ENCODE results near the gene CHSY1. TPM values are rescaled to one million over a fixed set of nuclear protein-coding genes. Genes with fewer than 3 reads are reported as not detected.

Gene CHSY1
- total and polyA plus RNA-seq, 10 of the 15 experiments (the other 5 are each of a cell fraction or from before 2014, with no cell fraction given), result 1.4 to 31.2 (median 10.5) TPM

GRCh38 chr15:101283931-101284330 is 32.1 kb upstream of the CHSY1 start:
- ATAC-seq (no peak; the same call in 2 of the 3 replicates), DNase-seq (ENCODE audit: low read depth, low spot score) (no peak), FAIRE-seq (no peak)
- H3K27ac ChIP-seq (ENCODE audit: control insufficient read depth, insufficient read depth), result no peak overlapping the region
- H2AFZ ChIP-seq (ENCODE audit: control insufficient read depth, low read depth, low read length), result no peak overlapping the region
- 17% methylated on average over 6 of the region's 6 CpGs for WGBS (ENCODE audit: insufficient coverage, insufficient replicate concordance, low lambda C conversion rate, missing lambda C conversion rate)
- in situ Hi-C loops (cut with MboI) (no loop called here), intact Hi-C loops (cut with micrococcal nuclease; ENCODE audit: unreplicated experiment) (no loop called here)
- no peaks in the 10 kb centered on the region for H3K27me3 ChIP-seq (replicated peaks in 1 of 2; ENCODE audit: control insufficient read depth in 2 of 2, insufficient read depth in 2 of 2, low read length in 1 of 2)
- SMC1A ChIA-PET (ENCODE audit: uncharacterized antibody, unreplicated experiment), result interaction anchor here (0.6 to 1.7 kb wide), 3 partner anchors 9 to 267 kb away, joined by 3 to 7 read pairs (median 3); no protein-coding TSS in a partner anchor
- H3K4me1 ChIP-seq (ENCODE audit: control insufficient read depth, insufficient read depth, low read length), result no peaks in the 10 kb centered on the region; the same call in 1 of the 2 replicates
- no peaks in the 10 kb centered on the region; the same call in 2 of the 3 replicates for H3K9me3 ChIP-seq (replicated peaks; ENCODE audit: control insufficient read depth, insufficient read depth, low read length)
- peaks cover 18 to 57% of the 10 kb centered on the region in 2 experiments for H3K36me3 ChIP-seq (ENCODE audit: control insufficient read depth in 2 of 2, insufficient read depth in 2 of 2, low read length in 1 of 2)
- H3K79me2 ChIP-seq (ENCODE audit: control insufficient read depth, insufficient read depth, low read length), result peaks cover 13% of the 10 kb centered on the region
- no peaks in the 10 kb centered on the region for H4K20me1 ChIP-seq (ENCODE audit: control insufficient read depth, insufficient read depth)
- POLR2A ChIA-PET, result interaction anchor here (2.3 kb wide), 1 partner anchor 10 kb away, joined by 10 read pairs; the partner anchor contains the start of gene SNRPA1
- H3K9ac ChIP-seq (ENCODE audit: control insufficient read depth, insufficient read depth, low read length), result no peak overlapping the region
- RAD21 ChIA-PET (ENCODE audit: unreplicated experiment), result no interaction called here
- TF ChIP-seq EED (IDR thresholded peaks at IDR 0.05; ENCODE audit: low read depth) (no peak), CEBPB (IDR thresholded peaks at IDR 0.05; ENCODE audit: borderline replicate concordance in 1 of 2, low read depth in 2 of 2, low read length in 2 of 2) (no peak), GABPA (IDR thresholded peaks at IDR 0.05; ENCODE audit: low read depth) (no peak), MLLT1 (IDR thresholded peaks at IDR 0.05) (no peak), BCL11A (IDR thresholded peaks at IDR 0.05; ENCODE audit: low read depth, low read length) (no peak), SMC3 (IDR thresholded peaks at IDR 0.05; ENCODE audit: borderline replicate concordance, low read length) (no peak), RCOR1 (conservative IDR thresholded peaks at IDR 0.05; ENCODE audit: low read depth, low read length) (no peak), FOXK2 (IDR thresholded peaks at IDR 0.05) (no peak), CTCF (IDR thresholded peaks at IDR 0.05 in 2 of 3, conservative IDR thresholded peaks at IDR 0.05 in 1 of 3; ENCODE audit: control insufficient read depth in 2 of 3, extremely low read depth in 1 of 3, insufficient read depth in 1 of 3, low read depth in 3 of 3, low read length in 3 of 3) (no peak), ZSCAN29 (IDR thresholded peaks at IDR 0.05) (no peak), HDGF (IDR thresholded peaks at IDR 0.05) (no peak), PAX8 (IDR thresholded peaks at IDR 0.05) (no peak), NR2C2 (IDR thresholded peaks at IDR 0.05; ENCODE audit: borderline replicate concordance, control insufficient read depth, insufficient read length, low read depth) (no peak)
- TF ChIP-seq, protein P1, sequence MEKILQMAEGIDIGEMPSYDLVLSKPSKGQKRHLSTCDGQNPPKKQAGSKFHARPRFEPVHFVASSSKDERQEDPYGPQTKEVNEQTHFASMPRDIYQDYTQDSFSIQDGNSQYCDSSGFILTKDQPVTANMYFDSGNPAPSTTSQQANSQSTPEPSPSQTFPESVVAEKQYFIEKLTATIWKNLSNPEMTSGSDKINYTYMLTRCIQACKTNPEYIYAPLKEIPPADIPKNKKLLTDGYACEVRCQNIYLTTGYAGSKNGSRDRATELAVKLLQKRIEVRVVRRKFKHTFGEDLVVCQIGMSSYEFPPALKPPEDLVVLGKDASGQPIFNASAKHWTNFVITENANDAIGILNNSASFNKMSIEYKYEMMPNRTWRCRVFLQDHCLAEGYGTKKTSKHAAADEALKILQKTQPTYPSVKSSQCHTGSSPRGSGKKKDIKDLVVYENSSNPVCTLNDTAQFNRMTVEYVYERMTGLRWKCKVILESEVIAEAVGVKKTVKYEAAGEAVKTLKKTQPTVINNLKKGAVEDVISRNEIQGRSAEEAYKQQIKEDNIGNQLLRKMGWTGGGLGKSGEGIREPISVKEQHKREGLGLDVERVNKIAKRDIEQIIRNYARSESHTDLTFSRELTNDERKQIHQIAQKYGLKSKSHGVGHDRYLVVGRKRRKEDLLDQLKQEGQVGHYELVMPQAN (conservative IDR thresholded peaks at IDR 0.05), result no peak
- TF ChIP-seq, protein P2, sequence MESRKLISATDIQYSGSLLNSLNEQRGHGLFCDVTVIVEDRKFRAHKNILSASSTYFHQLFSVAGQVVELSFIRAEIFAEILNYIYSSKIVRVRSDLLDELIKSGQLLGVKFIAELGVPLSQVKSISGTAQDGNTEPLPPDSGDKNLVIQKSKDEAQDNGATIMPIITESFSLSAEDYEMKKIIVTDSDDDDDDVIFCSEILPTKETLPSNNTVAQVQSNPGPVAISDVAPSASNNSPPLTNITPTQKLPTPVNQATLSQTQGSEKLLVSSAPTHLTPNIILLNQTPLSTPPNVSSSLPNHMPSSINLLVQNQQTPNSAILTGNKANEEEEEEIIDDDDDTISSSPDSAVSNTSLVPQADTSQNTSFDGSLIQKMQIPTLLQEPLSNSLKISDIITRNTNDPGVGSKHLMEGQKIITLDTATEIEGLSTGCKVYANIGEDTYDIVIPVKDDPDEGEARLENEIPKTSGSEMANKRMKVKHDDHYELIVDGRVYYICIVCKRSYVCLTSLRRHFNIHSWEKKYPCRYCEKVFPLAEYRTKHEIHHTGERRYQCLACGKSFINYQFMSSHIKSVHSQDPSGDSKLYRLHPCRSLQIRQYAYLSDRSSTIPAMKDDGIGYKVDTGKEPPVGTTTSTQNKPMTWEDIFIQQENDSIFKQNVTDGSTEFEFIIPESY (IDR thresholded peaks at IDR 0.05), result no peak
- TF ChIP-seq, protein P3, sequence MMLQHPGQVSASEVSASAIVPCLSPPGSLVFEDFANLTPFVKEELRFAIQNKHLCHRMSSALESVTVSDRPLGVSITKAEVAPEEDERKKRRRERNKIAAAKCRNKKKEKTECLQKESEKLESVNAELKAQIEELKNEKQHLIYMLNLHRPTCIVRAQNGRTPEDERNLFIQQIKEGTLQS (IDR thresholded peaks at IDR 0.05; ENCODE audit: borderline replicate concordance, extremely low read depth, low read depth, low read length), result no peak
- H3K4me3 ChIP-seq, result no peak overlapping the region
- H3K4me2 ChIP-seq (ENCODE audit: control insufficient read depth, insufficient read depth), result no peak overlapping the region
- CTCF ChIA-PET, result interaction anchor here (2.5 kb wide), 1 partner anchor 10 kb away, joined by 17 read pairs; the partner anchor contains the start of gene SNRPA1
- BruUV-seq (replicated peaks), result TSS peak; percentile 35

Measured in GM12878 (cell line).